HEK293T (cell line): ENCODE results near the gene ZDHHC7.

ENCODE experiments used
- ARNT ChIP-seq: fragments of 450-650 bp; IDR thresholded peaks from 2 replicates; pipeline ENCODE4 v1.6.1; 2017; ENCODE audit warnings: mild to moderate bottlenecking
- BHLHE40 ChIP-seq: fragments of 450-650 bp; IDR thresholded peaks from 2 replicates; pipeline ENCODE4 v1.6.1; 2016; ENCODE audit warnings: mild to moderate bottlenecking, moderate library complexity, borderline replicate concordance
- CTBP1 ChIP-seq: fragments of 450-650 bp; IDR thresholded peaks from 2 replicates; pipeline ENCODE4 v1.6.1; 2016; ENCODE audit warnings: borderline replicate concordance
- FOXA1 ChIP-seq: fragments of 450-650 bp; IDR thresholded peaks from 2 replicates; pipeline ENCODE4 v1.6.1; 2016; ENCODE audit warnings: mild to moderate bottlenecking
- LEF1 ChIP-seq: fragments of 450-650 bp; IDR thresholded peaks from 2 replicates; pipeline ENCODE4 v1.6.1; 2017; ENCODE audit warnings: mild to moderate bottlenecking, borderline replicate concordance
- SP1 ChIP-seq: fragments of 450-650 bp; IDR thresholded peaks from 2 replicates; pipeline ENCODE4 v1.6.1; 2017

DNA sequence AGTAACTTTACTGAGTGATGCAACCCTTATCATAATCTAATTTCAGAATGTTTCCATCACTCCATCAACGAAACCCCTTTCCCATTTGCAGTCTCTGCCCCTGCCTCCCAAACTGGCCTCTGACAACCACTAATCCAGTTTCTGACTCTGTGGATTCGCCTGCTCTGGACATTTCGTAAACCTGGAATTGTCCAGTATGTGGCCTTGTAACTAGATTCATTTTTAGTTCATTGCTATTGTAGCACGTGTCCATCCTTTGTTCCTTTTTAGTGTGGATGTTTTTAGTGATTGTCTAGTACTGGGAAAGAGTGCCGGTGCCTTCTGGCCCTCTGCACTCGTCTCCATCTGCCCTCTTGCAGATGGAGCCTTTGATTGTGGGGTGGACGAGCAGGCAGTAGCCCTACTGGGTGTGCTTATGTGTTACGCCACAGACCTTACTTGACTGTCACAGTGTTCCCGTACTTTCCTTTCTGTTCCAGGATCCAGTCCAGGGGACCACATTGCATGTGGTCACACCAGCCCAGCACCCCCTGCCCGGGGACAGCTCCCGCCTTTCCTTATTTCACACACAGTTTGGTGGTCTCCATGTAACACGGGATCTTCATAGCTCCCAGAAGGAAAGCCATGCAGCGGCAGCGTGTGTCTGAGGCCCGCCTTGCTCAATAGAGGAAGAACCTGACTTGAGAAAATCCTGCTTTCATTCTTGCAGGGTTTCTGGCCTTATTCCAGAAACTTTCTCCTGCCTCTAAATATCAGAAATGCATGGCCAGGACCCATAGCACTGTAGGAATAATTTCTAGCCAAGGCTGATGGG lies 25.1 kb upstream of the ZDHHC7 start:
- TF ChIP-seq CTBP1 (no peak), ARNT (no peak), LEF1 (no peak), FOXA1 (no peak), BHLHE40 (no peak), SP1 (no peak)
